NCI-H1092 (cell line): ENCODE data around the gene A4GALT.
A peak's percentile ranks its signal among the peaks of the same experiment; 100 is the strongest.

Source experiments
- DNase-seq: peaks from one replicate; lab custom pipeline; 2025; lab: John Stamatoyannopoulos, UW

Gene A4GALT

GRCh38 chr22:42701694-42702093 is 19.0 kb downstream of the A4GALT start:
- DNase-seq: no peak

GRCh38 chr22:42700901-42701300 is 19.8 kb downstream of the A4GALT start:
- no peak for DNase-seq

- no peak for DNase-seq
These were observed 20.3 kb downstream of the A4GALT start for GRCh38 chr22:42700355-42700754.

GRCh38 chr22:42699976-42700352 is 20.7 kb downstream of the A4GALT start:
- no peak for DNase-seq

GRCh38 chr22:42699281-42699975 is 21.2 kb downstream of the A4GALT start:
- no peak for DNase-seq

- DNase-seq: no peak
These were observed 23.1 kb downstream of the A4GALT start for GRCh38 chr22:42697542-42698013.

GRCh38 chr22:42696331-42696967 is 24.2 kb downstream of the A4GALT start:
- no peak for DNase-seq

- DNase-seq: no peak
These were observed 25.4 kb downstream of the A4GALT start for GRCh38 chr22:42695294-42695693.

GRCh38 chr22:42693763-42694683 is 26.6 kb downstream of the A4GALT start:
- DNase-seq: no peak

- no peak for DNase-seq
These were observed 27.5 kb downstream of the A4GALT start for GRCh38 chr22:42693055-42693762.

- no peak for DNase-seq
These were observed 28.2 kb downstream of the A4GALT start for GRCh38 chr22:42692239-42693054.

- no peak for DNase-seq
These were observed 29.2 kb downstream of the A4GALT start for GRCh38 chr22:42691440-42691839.

- peak; percentile 42 for DNase-seq
These were observed 32.1 kb downstream of the A4GALT start for GRCh38 chr22:42688241-42689211.

- no peak for DNase-seq
These were observed 33.7 kb downstream of the A4GALT start for GRCh38 chr22:42686756-42687491.

GRCh38 chr22:42685941-42686653 is 34.6 kb downstream of the A4GALT start:
- DNase-seq: no peak

- DNase-seq: no peak
These were observed 36.0 kb downstream of the A4GALT start for GRCh38 chr22:42684462-42685195.

- no peak for DNase-seq
These were observed 36.9 kb downstream of the A4GALT start for GRCh38 chr22:42683578-42684283.
